ENCODE data around the gene WHRN. TPM values are rescaled to one million over a fixed set of nuclear protein-coding genes. Genes with fewer than 3 reads are reported as not detected.

WHRN gene
- total RNA-seq, 1 donor from 2014 or later, result 1.1 TPM

- Mint-ChIP-seq H3K9me3 (no peaks in the 10 kb centered on the region), H3K4me3 (no peak overlapping the region), H3K27me3 (ENCODE audit: insufficient read depth, low read depth) (peaks cover 10% of the 10 kb centered on the region), H3K27ac (no peak overlapping the region), H3K4me1 (peaks cover 5% of the 10 kb centered on the region), H3K36me3 (peaks cover 2% of the 10 kb centered on the region)
- no peak overlapping the region for H3K9ac ChIP-seq
- TF ChIP-seq EZH2 (IDR thresholded peaks at IDR 0.05) (no peak), EZH2phosphoT487 (IDR thresholded peaks at IDR 0.05) (no peak), CTCF (IDR thresholded peaks at IDR 0.05) (no peak)
- no peaks in the 10 kb centered on the region for H3K36me3 ChIP-seq
- DNase-seq (ENCODE audit: low spot score), result no peak
- no peaks in the 10 kb centered on the region for H4K20me1 ChIP-seq (ENCODE audit: low read depth)
- no peak overlapping the region for H3K4me2 ChIP-seq
- H3K27me3 ChIP-seq, result no peaks in the 10 kb centered on the region
- H3F3A ChIP-seq (ENCODE audit: low read depth), result no peaks in the 10 kb centered on the region
- no peak overlapping the region for H3K4me3 ChIP-seq
- no peak overlapping the region for H2AFZ ChIP-seq (replicated peaks)
- H3K79me2 ChIP-seq (ENCODE audit: low read depth), result no peaks in the 10 kb centered on the region
- no peaks in the 10 kb centered on the region for H3K4me1 ChIP-seq
- H3K9me3 ChIP-seq (ENCODE audit: low read depth), result no peaks in the 10 kb centered on the region
- H3K27ac ChIP-seq, result no peak overlapping the region
Observed at GRCh38 chr9:114429488-114429887, 75.8 kb downstream of the WHRN start.

GRCh38 chr9:114428466-114428865 lies 76.8 kb downstream of the WHRN start:
- no peaks in the 10 kb centered on the region for H3K4me1 ChIP-seq
- no peak overlapping the region for H3K4me2 ChIP-seq
- no peaks in the 10 kb centered on the region for H3K27me3 ChIP-seq
- H3K4me3 Mint-ChIP-seq, result no peak overlapping the region
- TF ChIP-seq CTCF (IDR thresholded peaks at IDR 0.05) (no peak), EZH2 (IDR thresholded peaks at IDR 0.05) (no peak), EZH2phosphoT487 (IDR thresholded peaks at IDR 0.05) (no peak)
- H3K36me3 ChIP-seq, result no peaks in the 10 kb centered on the region
- H3K27me3 Mint-ChIP-seq (ENCODE audit: insufficient read depth, low read depth), result peaks cover 11% of the 10 kb centered on the region
- no peak overlapping the region for H3K9ac ChIP-seq
- H3F3A ChIP-seq (ENCODE audit: low read depth), result no peaks in the 10 kb centered on the region
- no peak overlapping the region for H3K4me3 ChIP-seq
- no peaks in the 10 kb centered on the region for H3K9me3 Mint-ChIP-seq
- no peaks in the 10 kb centered on the region for H3K79me2 ChIP-seq (ENCODE audit: low read depth)
- peaks cover 3% of the 10 kb centered on the region for H3K36me3 Mint-ChIP-seq
- no peaks in the 10 kb centered on the region for H3K9me3 ChIP-seq (ENCODE audit: low read depth)
- H3K27ac ChIP-seq, result no peak overlapping the region
- peaks cover 9% of the 10 kb centered on the region for H3K4me1 Mint-ChIP-seq
- H2AFZ ChIP-seq (replicated peaks), result no peak overlapping the region
- H4K20me1 ChIP-seq (ENCODE audit: low read depth), result no peaks in the 10 kb centered on the region
- peak overlapping the region; percentile 55 for H3K27ac Mint-ChIP-seq
- DNase-seq (ENCODE audit: low spot score), result no peak

- no peak for DNase-seq (ENCODE audit: low spot score)
- Histone ChIP-seq H3F3A (ENCODE audit: low read depth) (no peaks in the 10 kb centered on the region), H3K79me2 (ENCODE audit: low read depth) (no peaks in the 10 kb centered on the region), H3K4me3 (no peak overlapping the region), H4K20me1 (ENCODE audit: low read depth) (no peaks in the 10 kb centered on the region), H3K36me3 (no peaks in the 10 kb centered on the region), H3K4me1 (no peaks in the 10 kb centered on the region), H3K9me3 (ENCODE audit: low read depth) (no peaks in the 10 kb centered on the region), H3K4me2 (no peak overlapping the region), H3K27me3 (no peaks in the 10 kb centered on the region), H2AFZ (replicated peaks) (no peak overlapping the region), H3K9ac (no peak overlapping the region), H3K27ac (no peak overlapping the region)
- no peaks in the 10 kb centered on the region for H3K9me3 Mint-ChIP-seq
- TF ChIP-seq CTCF (IDR thresholded peaks at IDR 0.05), result no peak
- TF ChIP-seq EZH2phosphoT487 (IDR thresholded peaks at IDR 0.05), result no peak
- no peak for TF ChIP-seq EZH2 (IDR thresholded peaks at IDR 0.05)
- peaks cover 3% of the 10 kb centered on the region for H3K36me3 Mint-ChIP-seq
- no peak overlapping the region for H3K27ac Mint-ChIP-seq
- H3K27me3 Mint-ChIP-seq (ENCODE audit: insufficient read depth, low read depth), result peaks cover 11% of the 10 kb centered on the region
- H3K4me3 Mint-ChIP-seq, result no peak overlapping the region
- peaks cover 9% of the 10 kb centered on the region for H3K4me1 Mint-ChIP-seq
Observed at GRCh38 chr9:114427644-114428043, 77.6 kb downstream of the WHRN start.
